Left ventricle myocardium inferior (tissue), 1 donor: Measurements from ENCODE around the gene PTPRO. TPM values are rescaled to one million over a fixed set of nuclear protein-coding genes. Genes with fewer than 3 reads are reported as not detected.

ENCODE experiments used
- DNase-seq: peaks from one replicate; pipeline ENCODE4 v3.0.0-alpha.2; 2020
- H3K27ac ChIP-seq: fragments of 200-600 bp; replicated peaks from 2 replicates; pipeline ENCODE4 v1.8.0; 2021
- H3K27me3 ChIP-seq: fragments of 200-600 bp; 2 replicates; pipeline ENCODE4 v1.8.0; 2021; ENCODE audit warnings: low read depth
- H3K36me3 ChIP-seq: fragments of 200-600 bp; 2 replicates; pipeline ENCODE4 v1.8.0; 2021
- H3K4me1 ChIP-seq: fragments of 200-600 bp; 2 replicates; pipeline ENCODE4 v1.8.0; 2021
- H3K4me3 ChIP-seq: fragments of 200-600 bp; 2 replicates; pipeline ENCODE4 v1.8.0; 2021; ENCODE audit warnings: mild to moderate bottlenecking, moderate library complexity
- H3K9me3 ChIP-seq: fragments of 200-600 bp; replicated peaks from 2 replicates; pipeline ENCODE4 v1.8.0; 2021
- intact Hi-C: fragments of 100-400 bp; cut with micrococcal nuclease; formaldehyde crosslinking; loops from one replicate; pipeline ENCODE4 v1.11.0; 2022
- total RNA-seq: library from RNA; stranded (reverse); fragmentation: NEBNext Ultra II Directional; extraction: Animal tissue kit (Norgen Biotek cat#: 25700); gene quantifications from one replicate; pipeline ENCODE4 v1.2.1, GENCODE V29; 2021
- TF ChIP-seq, protein P1 (sequence below): fragments of 200-600 bp; IDR thresholded peaks from 2 replicates; pipeline ENCODE4 v1.8.0; 2021; ENCODE audit warnings: antibody characterized with exemption, mild to moderate bottlenecking, borderline replicate concordance
- donor health status: DM: no; HTN: yes; CAD: no; lungs with severe emphysema.

The PTPRO gene
- total RNA-seq, 1 donor from 2014 or later = 0.82 TPM

DNA sequence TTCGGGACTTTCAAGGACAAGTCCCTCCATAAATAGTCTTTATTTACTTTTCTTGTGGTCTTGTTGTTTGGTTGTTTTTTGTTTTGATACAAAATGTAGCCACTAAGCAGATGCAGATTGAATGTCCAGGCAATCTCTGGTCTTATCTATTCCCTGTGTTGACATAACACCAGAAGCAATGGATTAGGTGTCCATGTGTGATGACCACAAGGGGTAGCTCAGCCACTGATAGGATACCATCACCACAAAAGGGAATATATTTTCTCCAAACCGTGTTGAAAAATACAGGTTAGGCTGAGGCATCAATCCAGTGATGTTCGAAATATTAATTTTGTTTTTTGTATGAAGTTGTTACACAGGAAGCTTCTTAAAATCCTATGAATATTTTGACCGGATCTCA is 270.6 kb downstream of the PTPRO start:
- intact Hi-C loops = no loop called here
- Histone ChIP-seq H3K4me3 (no peak overlapping the region), H3K27ac (peak overlapping the region; percentile 64), H3K27me3 (peaks cover 16% of the 10 kb centered on the region), H3K4me1 (peaks cover 28% of the 10 kb centered on the region), H3K36me3 (no peaks in the 10 kb centered on the region), H3K9me3 (no peaks in the 10 kb centered on the region)
- TF ChIP-seq, protein P1, sequence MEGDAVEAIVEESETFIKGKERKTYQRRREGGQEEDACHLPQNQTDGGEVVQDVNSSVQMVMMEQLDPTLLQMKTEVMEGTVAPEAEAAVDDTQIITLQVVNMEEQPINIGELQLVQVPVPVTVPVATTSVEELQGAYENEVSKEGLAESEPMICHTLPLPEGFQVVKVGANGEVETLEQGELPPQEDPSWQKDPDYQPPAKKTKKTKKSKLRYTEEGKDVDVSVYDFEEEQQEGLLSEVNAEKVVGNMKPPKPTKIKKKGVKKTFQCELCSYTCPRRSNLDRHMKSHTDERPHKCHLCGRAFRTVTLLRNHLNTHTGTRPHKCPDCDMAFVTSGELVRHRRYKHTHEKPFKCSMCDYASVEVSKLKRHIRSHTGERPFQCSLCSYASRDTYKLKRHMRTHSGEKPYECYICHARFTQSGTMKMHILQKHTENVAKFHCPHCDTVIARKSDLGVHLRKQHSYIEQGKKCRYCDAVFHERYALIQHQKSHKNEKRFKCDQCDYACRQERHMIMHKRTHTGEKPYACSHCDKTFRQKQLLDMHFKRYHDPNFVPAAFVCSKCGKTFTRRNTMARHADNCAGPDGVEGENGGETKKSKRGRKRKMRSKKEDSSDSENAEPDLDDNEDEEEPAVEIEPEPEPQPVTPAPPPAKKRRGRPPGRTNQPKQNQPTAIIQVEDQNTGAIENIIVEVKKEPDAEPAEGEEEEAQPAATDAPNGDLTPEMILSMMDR = no peak
- DNase-seq = no peak

DNA sequence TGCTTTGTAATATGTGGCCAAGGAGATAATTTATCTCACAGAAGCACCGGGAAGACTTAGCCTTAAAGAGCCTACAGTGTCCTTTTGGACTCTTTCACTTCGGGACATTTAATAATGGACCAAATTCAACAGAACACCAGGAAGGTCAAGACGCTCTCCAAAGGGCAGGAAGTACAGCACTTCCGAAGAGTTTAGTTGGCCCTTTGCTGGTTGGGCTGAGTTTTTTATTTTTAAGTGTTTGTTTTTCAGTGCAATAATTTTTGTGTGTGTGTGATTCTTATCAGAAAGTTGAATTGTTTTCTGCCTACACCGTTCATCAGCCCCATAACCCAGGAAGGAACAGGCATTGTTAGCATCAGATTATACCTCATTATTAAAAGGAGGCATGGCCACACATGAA is 273.9 kb downstream of the PTPRO start:
- Histone ChIP-seq H3K9me3 (no peaks in the 10 kb centered on the region), H3K4me3 (no peak overlapping the region), H3K36me3 (no peaks in the 10 kb centered on the region), H3K27me3 (no peaks in the 10 kb centered on the region), H3K27ac (peak overlapping the region; percentile 54), H3K4me1 (peaks cover 45% of the 10 kb centered on the region)
- DNase-seq = no peak
- TF ChIP-seq, protein P1 = no peak
- intact Hi-C loops = no loop called here

DNA sequence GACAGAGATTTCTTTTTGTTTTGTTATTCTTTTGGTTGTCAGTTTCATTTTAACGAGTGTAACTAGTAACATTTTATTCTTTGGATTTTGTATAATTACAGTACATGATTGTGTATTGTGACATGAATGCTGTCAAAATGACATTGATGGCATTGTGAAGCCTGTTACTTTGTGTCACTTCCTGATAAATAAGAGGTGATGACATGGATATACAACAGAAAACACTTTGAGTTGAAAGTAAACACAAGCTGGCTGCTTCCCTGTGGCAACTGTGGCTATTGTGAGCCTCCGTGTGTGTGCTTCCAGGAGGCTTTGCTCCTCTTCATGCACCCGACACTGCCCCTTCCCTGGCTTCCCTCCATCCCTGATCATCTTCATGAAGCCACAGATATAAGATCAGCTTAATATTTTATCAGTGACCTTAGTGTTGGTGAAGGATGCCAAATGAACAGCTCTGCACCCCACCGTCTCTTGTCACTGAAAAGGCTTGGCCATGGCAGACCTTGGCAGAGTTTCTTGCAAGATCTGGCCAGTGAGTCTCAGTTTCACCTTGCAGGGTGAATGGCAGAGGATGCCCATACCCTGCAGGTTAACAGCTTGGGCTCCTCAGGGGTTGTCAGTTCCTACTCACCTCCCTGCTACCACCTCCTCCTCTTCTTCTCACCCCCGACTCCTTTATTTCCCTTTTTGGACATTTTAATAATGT is 275.0 kb downstream of the PTPRO start:
- intact Hi-C loops = no loop called here

DNA sequence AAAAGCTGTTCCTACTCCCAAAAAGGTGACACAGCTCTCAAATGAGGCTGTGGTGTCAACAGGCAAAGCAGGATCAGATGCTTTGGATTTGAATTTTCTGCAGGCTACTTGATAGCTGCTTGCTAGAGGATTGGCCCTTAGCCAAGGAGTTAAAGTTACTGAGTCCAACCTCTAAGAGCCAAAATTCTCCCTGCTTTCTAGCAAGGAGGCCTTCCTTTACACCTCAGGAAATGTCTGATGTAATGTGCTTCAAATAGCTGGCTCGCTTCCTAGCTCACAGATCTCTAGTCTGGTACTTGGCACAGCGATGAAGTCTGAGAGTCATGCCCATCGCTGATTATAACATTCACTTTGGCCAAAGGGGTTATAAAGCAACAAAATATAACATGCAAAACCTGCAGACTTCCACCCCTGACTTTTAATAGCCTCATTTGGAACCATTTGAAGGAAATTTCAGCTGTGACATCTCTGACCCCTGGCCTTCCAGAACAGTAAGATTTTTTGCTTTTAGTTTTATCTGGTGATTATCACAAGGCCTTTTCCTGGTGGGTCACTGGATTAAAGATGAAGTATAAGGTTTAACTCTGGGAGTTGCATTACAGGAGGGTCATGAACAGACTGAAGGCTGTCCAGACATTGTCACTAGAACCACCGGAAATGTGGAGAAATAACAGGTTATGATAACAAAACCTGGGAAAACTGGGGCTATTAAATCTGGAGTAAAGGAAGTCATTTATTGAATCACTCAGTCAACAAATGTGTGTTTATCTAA is 277.1 kb downstream of the PTPRO start:
- H3K4me3 ChIP-seq = no peak overlapping the region
- intact Hi-C loops = no loop called here
- no peaks in the 10 kb centered on the region for H3K9me3 ChIP-seq
- peaks cover 45% of the 10 kb centered on the region for H3K4me1 ChIP-seq
- no peak for DNase-seq
- no peaks in the 10 kb centered on the region for H3K27me3 ChIP-seq
- H3K36me3 ChIP-seq = no peaks in the 10 kb centered on the region
- H3K27ac ChIP-seq = peak overlapping the region; percentile 68
- TF ChIP-seq, protein P1 = no peak

More for the DNA sequence above, 275.0 kb downstream of the PTPRO start:
- H3K4me1 ChIP-seq = peaks cover 45% of the 10 kb centered on the region
- H3K9me3 ChIP-seq = no peaks in the 10 kb centered on the region
- no peaks in the 10 kb centered on the region for H3K36me3 ChIP-seq
- H3K27me3 ChIP-seq = no peaks in the 10 kb centered on the region
- no peak overlapping the region for H3K4me3 ChIP-seq
- TF ChIP-seq, protein P1 = no peak
- H3K27ac ChIP-seq = no peak overlapping the region
- no peak for DNase-seq

DNA sequence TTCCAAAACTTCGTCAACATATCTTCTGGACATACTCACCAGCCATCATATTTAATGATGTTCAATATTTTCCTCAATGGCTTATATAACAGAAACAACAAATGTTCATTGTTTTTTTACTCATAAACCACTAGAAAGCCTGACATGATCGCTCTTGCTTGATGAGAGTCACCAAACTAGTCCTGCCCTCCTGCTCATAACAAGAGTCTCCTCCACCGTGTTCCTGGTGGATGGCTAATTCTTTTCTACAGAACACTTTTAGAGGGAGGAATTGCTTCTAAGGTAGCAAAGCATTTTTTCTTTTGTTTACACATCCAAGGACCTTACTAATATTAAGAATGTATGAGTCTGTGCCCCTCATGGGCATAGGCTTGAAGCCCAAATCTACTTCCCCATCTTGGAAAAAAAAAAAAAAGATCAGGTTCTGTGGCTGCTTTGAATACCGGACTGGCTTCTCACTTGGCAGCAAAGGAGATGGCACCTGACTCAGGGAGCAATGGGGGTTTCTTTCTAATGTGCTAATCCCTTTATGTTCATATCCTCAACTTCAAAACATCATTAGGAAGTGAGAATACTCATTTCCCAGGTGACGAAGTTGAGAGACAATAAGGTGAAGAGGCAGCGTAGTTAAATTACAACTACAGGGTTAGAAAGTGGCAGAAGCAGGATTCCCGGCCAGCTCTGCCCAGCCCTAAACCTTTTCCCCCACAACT is 278.1 kb downstream of the PTPRO start:
- intact Hi-C loops = no loop called here
- no peak overlapping the region for H3K4me3 ChIP-seq

More for the DNA sequence above, 278.1 kb downstream of the PTPRO start:
- Histone ChIP-seq H3K36me3 (no peaks in the 10 kb centered on the region), H3K9me3 (no peaks in the 10 kb centered on the region), H3K27ac (peak overlapping the region; percentile 68), H3K27me3 (no peaks in the 10 kb centered on the region), H3K4me1 (peaks cover 45% of the 10 kb centered on the region)
- TF ChIP-seq, protein P1 = no peak
- DNase-seq = no peak
